HG02571 (cell line): Measurements from ENCODE around the gene ZNF532.
"Not testable (repeated sequence)": the region's sequence is repeated elsewhere in the genome, so short reads cannot be mapped to it uniquely, and the experiment has no call there.

ENCODE experiments used
- ATAC-seq: cut with Tn5 transposase; IDR thresholded peaks from one replicate; pipeline ENCODE4 v1.9.1; 2021; ENCODE audit warnings: mild to moderate bottlenecking, moderate library complexity; ENCODE audit not compliant: unreplicated experiment

Gene ZNF532

GRCh38 chr18:58898010-58898799 lies 33.5 kb downstream of the ZNF532 start:
- ATAC-seq = no peak

- no peak for ATAC-seq
Observed at GRCh38 chr18:58900015-58900649, 35.5 kb downstream of the ZNF532 start.

GRCh38 chr18:58901143-58901542 lies 36.5 kb downstream of the ZNF532 start:
- ATAC-seq = no peak

GRCh38 chr18:58901783-58902182 lies 37.1 kb downstream of the ZNF532 start:
- no peak for ATAC-seq

GRCh38 chr18:58902961-58903360 lies 38.3 kb downstream of the ZNF532 start:
- ATAC-seq = no peak

- ATAC-seq = no peak
Observed at GRCh38 chr18:58903533-58903932, 38.9 kb downstream of the ZNF532 start.

GRCh38 chr18:58905777-58906428 lies 41.2 kb downstream of the ZNF532 start:
- ATAC-seq = no peak

- ATAC-seq = no peak
Observed at GRCh38 chr18:58908006-58908405, 43.3 kb downstream of the ZNF532 start.

GRCh38 chr18:58909521-58909920 lies 44.8 kb downstream of the ZNF532 start:
- ATAC-seq = no peak

- ATAC-seq = no peak
Observed at GRCh38 chr18:58911241-58911640, 46.6 kb downstream of the ZNF532 start.

GRCh38 chr18:58911766-58912165 lies 47.1 kb downstream of the ZNF532 start:
- no peak for ATAC-seq

- no peak for ATAC-seq
Observed at GRCh38 chr18:58915006-58915799, 50.5 kb downstream of the ZNF532 start.

- no peak for ATAC-seq
Observed at GRCh38 chr18:58915995-58916394, 51.3 kb downstream of the ZNF532 start.

- not testable (repeated sequence) for ATAC-seq
Observed at GRCh38 chr18:58919934-58920333, 55.3 kb downstream of the ZNF532 start.

- no peak for ATAC-seq
Observed at GRCh38 chr18:58922995-58923394, 58.3 kb downstream of the ZNF532 start.

- ATAC-seq = no peak
Observed at GRCh38 chr18:58924473-58924872, 59.8 kb downstream of the ZNF532 start.

GRCh38 chr18:58927659-58928058 lies 63.0 kb downstream of the ZNF532 start:
- no peak for ATAC-seq

GRCh38 chr18:58928386-58928785 lies 63.7 kb downstream of the ZNF532 start:
- ATAC-seq = no peak

- no peak for ATAC-seq
Observed at GRCh38 chr18:58929206-58929605, 64.5 kb downstream of the ZNF532 start.

- no peak for ATAC-seq
Observed at GRCh38 chr18:58934356-58934755, 69.7 kb downstream of the ZNF532 start.

- no peak for ATAC-seq
Observed at GRCh38 chr18:58934933-58935577, 70.4 kb downstream of the ZNF532 start.
